HepG2 (cell line): Measurements from ENCODE around the gene TMEM38B. TPM values are rescaled to one million over a fixed set of nuclear protein-coding genes. Genes with fewer than 3 reads are reported as not detected.
A peak's percentile ranks its signal among the peaks of the same experiment; 100 is the strongest.
"Not testable (repeated sequence)": the region's sequence is repeated elsewhere in the genome, so short reads cannot be mapped to it uniquely, and the experiment has no call there.

Experiments used
- ATAC-seq: fragments of 200-7000 bp; cut with Tn5 transposase; 3 replicates; pipeline ENCODE4 v1.9.1; 2020; ENCODE audit warnings: mild to moderate bottlenecking, moderate library complexity
- BruUV-seq: library from RNA; stranded (reverse); fragments of 400-500 nt; replicated peaks from 2 replicates; lab custom pipeline; 2021; lab: Mats Ljungman, UMichigan
- CTCF ChIA-PET: fragments of 300-600 bp; formaldehyde crosslinking; extraction: SDS; loops from one replicate; lab custom pipeline; 2021; ENCODE audit warnings: low total read pairs, inconsistent platforms, low intra/inter-chr PET ratio; lab: Yijun Ruan, JAX
- POLR2A ChIA-PET: fragments of 350-600 bp; sonication (Branson Sonifier 250); formaldehyde crosslinking; loops from one replicate; lab custom pipeline; 2020; ENCODE audit warnings: antibody characterized with exemption, inconsistent platforms; lab: Yijun Ruan, JAX
- DNase-seq: peaks from one replicate; pipeline ENCODE4 v3.0.0-alpha.2; 2015; ENCODE audit warnings: low spot score
- FAIRE-seq: peaks from 3 replicates; lab custom pipeline; 2011; peaks lifted over from hg19 to GRCh38; lab: Jason Lieb, UNC
- H2AFZ ChIP-seq: one replicate; pipeline ENCODE4 v1.6.1; 2011; ENCODE audit warnings: low read length, inconsistent platforms
- H3K27ac ChIP-seq: fragments of 300-600 bp; 3 replicates; pipeline ENCODE4 v1.8.0; 2011; ENCODE audit warnings: mixed run types, mild to moderate bottlenecking, mixed read lengths, low read length, inconsistent platforms; ENCODE audit not compliant: insufficient read depth; ENCODE audit errors: extremely low read length
- H3K27me3 ChIP-seq, 2 experiments: fragments of 200-600 bp in 1 of 2; 2 replicates in 1 of 2; 3 replicates in 1 of 2; pipeline versions ENCODE4 v1.6.0 to v1.8.0; 2011; ENCODE audit warnings: low read length in 2 of 2, mild to moderate bottlenecking in 2 of 2, moderate library complexity in 2 of 2, inconsistent platforms in 1 of 2; ENCODE audit not compliant: insufficient read depth in 2 of 2, control insufficient read depth in 1 of 2
- H3K36me3 ChIP-seq, 2 experiments: fragments of 200-600 bp in 1 of 2; replicated peaks in 1 of 2; 2 replicates in 1 of 2; 3 replicates in 1 of 2; pipeline versions ENCODE4 v1.5.1 to v1.8.0; 2011; ENCODE audit warnings: low read length in 2 of 2, inconsistent platforms in 1 of 2; ENCODE audit not compliant: insufficient read depth in 2 of 2, control insufficient read depth in 1 of 2
- H3K4me1 ChIP-seq: 2 replicates; pipeline ENCODE4 v1.5.1; 2012; ENCODE audit warnings: low read length, inconsistent platforms; ENCODE audit not compliant: insufficient read depth
- H3K4me2 ChIP-seq: 2 replicates; pipeline ENCODE4 v1.6.0; 2011; ENCODE audit warnings: low read depth, low read length, inconsistent platforms
- H3K4me3 ChIP-seq, 3 experiments: fragments of 200-600 bp in 1 of 3; sonication (generic), shearing (Covaris generic) in 1 of 3; replicated peaks in 1 of 3; 2 replicates each; pipeline ENCODE4 v1.5.1; 2011 to 2016; ENCODE audit warnings: low read length in 3 of 3, inconsistent platforms in 2 of 3, low read depth in 2 of 3, mild to moderate bottlenecking in 2 of 3, control low read depth in 1 of 3, mixed read lengths in 1 of 3; ENCODE audit not compliant: insufficient read depth in 1 of 3
- H3K79me2 ChIP-seq: one replicate; pipeline ENCODE4 v1.6.1; 2011; ENCODE audit warnings: low read length, inconsistent platforms; ENCODE audit not compliant: insufficient read depth
- H3K9ac ChIP-seq: 2 replicates; pipeline ENCODE4 v1.6.0; 2011; ENCODE audit warnings: mild to moderate bottlenecking, low read depth, low read length, inconsistent platforms; ENCODE audit not compliant: insufficient read depth
- H3K9me3 ChIP-seq: 2 replicates; pipeline ENCODE4 v1.5.1; 2012; ENCODE audit warnings: mild to moderate bottlenecking, low read length
- H4K20me1 ChIP-seq: 2 replicates; pipeline ENCODE4 v1.6.0; 2011; ENCODE audit warnings: inconsistent platforms, mild to moderate bottlenecking, low read length, moderate library complexity; ENCODE audit not compliant: insufficient read depth
- HNF4A ChIP-seq: sonication (generic); formaldehyde crosslinking; IDR thresholded peaks from 2 replicates; pipeline ENCODE4 v1.4.0; 2020; ENCODE audit warnings: missing genetic modification reagents
- HNF4G ChIP-seq, 2 experiments: sonication (generic) in 1 of 2; formaldehyde crosslinking in 1 of 2; IDR thresholded peaks; 2 replicates each; pipeline versions ENCODE4 v1.4.0 to v1.6.1; 2011 to 2020; ENCODE audit warnings: borderline replicate concordance in 2 of 2, low read depth in 2 of 2, mild to moderate bottlenecking in 2 of 2, low read length in 1 of 2, missing genetic modification reagents in 1 of 2, moderate library complexity in 1 of 2
- ZSCAN30 ChIP-seq: sonication (generic); formaldehyde crosslinking; IDR thresholded peaks from 2 replicates; pipeline ENCODE4 v1.5.0; 2020; ENCODE audit warnings: mild to moderate bottlenecking, missing genetic modification reagents
- WGBS: methylation state at CpG from one replicate; pipeline ENCODE4 v1.1.6; 2017; ENCODE audit warnings: low lambda C conversion rate; 5-methylcytosine and 5-hydroxymethylcytosine counted together
- in situ Hi-C: cut with HindIII; loops from 2 replicates; pipeline ENCODE4 v1.10.0; 2017; ENCODE audit warnings: low pct_unique_long_range_greater_than_20kb; ENCODE audit not compliant: extremely low pct_ligation_motif_present
- intact Hi-C: fragments of 100-400 bp; cut with micrococcal nuclease; formaldehyde crosslinking; loops from one replicate; pipeline ENCODE4 v1.10.0; 2022; ENCODE audit not compliant: unreplicated experiment
- polyA plus RNA-seq, 8 experiments: library from polyadenylated mRNA; depleted of rRNA in 3 of 8; stranded (reverse) in 7 of 8; unstranded in 1 of 8; fragments of >200 nt; fragmentation: Illumina TruSeq in 4 of 8; extraction: Trizol in 4 of 8; gene quantifications; 2 replicates each; pipeline versions ENCODE4 v1.2.1 to v1.2.3, GENCODE V29; 2011 to 2016; ENCODE audit warnings: low read depth in 4 of 8, missing spikeins in 1 of 8, mixed read lengths in 1 of 8; ENCODE audit not compliant: insufficient read depth in 1 of 8
- total RNA-seq, 5 experiments: library from RNA; depleted of rRNA; stranded (reverse); fragments of >200 nt; fragmentation: Illumina TruSeq; extraction: Trizol; gene quantifications; 2 replicates each; pipeline ENCODE4 v1.2.3, GENCODE V29; 2016; ENCODE audit warnings: low read depth in 1 of 5
- TF ChIP-seq, protein P1 (sequence below): sonication (generic); formaldehyde crosslinking; IDR thresholded peaks from 2 replicates; pipeline ENCODE4 v1.4.0; 2020; ENCODE audit warnings: mild to moderate bottlenecking, missing genetic modification reagents
- TF ChIP-seq, protein P2 (sequence below): sonication (generic); formaldehyde crosslinking; IDR thresholded peaks from 2 replicates; pipeline ENCODE4 v1.4.0; 2020; ENCODE audit warnings: mild to moderate bottlenecking, missing genetic modification reagents

Gene TMEM38B
- total and polyA plus RNA-seq, 2 of the 13 experiments (the other 11 are each of a cell fraction or from before 2014, with no cell fraction given), result 13.4 to 32.4 TPM

DNA sequence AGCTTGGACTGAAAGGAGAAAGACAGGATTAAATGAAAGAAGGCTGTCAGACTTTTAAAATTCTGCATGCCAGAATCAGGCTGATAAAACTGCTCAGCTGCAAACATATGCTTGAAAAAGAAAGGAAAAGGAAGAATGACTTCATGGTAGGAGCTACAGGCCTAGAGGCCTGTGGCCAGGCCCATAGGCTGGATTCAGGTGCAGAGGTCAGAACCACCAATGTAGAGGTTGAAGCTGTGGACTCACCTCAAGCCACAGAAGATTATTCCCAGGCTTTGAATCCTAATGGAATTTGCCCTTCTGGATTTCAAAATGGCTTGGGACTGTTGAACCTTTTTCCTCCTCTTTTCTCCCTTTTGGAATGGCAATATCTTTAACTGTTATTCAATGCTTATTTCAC is 47.7 kb downstream of the TMEM38B start:
- Histone ChIP-seq H3K9ac (no peak overlapping the region), H3K4me1 (peaks cover 16% of the 10 kb centered on the region), H3K4me2 (no peak overlapping the region), H4K20me1 (no peaks in the 10 kb centered on the region), H3K36me3 (no peaks in the 10 kb centered on the region), H3K4me3 (no peak overlapping the region), H3K79me2 (no peaks in the 10 kb centered on the region)
- BruUV-seq, result no TSS peak
- peak; percentile 63 for FAIRE-seq
- intact Hi-C loops, result no loop called here
- peak; percentile 79 for ATAC-seq
- no peak for TF ChIP-seq ZSCAN30 (CRISPR knock-in tag)
- 0 out of 2 replicates have a peak, but pooled peaks have one; percentile 21 for TF ChIP-seq HNF4A (CRISPR knock-in tag)
- TF ChIP-seq, protein P1, sequence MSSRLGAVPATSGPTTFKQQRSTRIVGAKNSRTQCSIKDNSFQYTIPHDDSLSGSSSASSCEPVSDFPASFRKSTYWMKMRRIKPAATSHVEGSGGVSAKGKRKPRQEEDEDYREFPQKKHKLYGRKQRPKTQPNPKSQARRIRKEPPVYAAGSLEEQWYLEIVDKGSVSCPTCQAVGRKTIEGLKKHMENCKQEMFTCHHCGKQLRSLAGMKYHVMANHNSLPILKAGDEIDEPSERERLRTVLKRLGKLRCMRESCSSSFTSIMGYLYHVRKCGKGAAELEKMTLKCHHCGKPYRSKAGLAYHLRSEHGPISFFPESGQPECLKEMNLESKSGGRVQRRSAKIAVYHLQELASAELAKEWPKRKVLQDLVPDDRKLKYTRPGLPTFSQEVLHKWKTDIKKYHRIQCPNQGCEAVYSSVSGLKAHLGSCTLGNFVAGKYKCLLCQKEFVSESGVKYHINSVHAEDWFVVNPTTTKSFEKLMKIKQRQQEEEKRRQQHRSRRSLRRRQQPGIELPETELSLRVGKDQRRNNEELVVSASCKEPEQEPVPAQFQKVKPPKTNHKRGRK (CRISPR knock-in tag), result no peak
- 0 out of 2 replicates have a peak, but pooled peaks have one; percentile 20 for TF ChIP-seq HNF4G (IDR thresholded peaks at IDR 0.05; ENCODE audit: borderline replicate concordance, low read depth, low read length)
- TF ChIP-seq HNF4G (CRISPR knock-in tag; IDR thresholded peaks at IDR 0.05; ENCODE audit: borderline replicate concordance, low read depth), result no peak
- TF ChIP-seq, protein P2, sequence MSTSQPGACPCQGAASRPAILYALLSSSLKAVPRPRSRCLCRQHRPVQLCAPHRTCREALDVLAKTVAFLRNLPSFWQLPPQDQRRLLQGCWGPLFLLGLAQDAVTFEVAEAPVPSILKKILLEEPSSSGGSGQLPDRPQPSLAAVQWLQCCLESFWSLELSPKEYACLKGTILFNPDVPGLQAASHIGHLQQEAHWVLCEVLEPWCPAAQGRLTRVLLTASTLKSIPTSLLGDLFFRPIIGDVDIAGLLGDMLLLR (CRISPR knock-in tag), result no peak
- TF ChIP-seq, all 625 proteins: peak for 2
- Histone ChIP-seq H3K27ac (no peak overlapping the region), H3K9me3 (no peaks in the 10 kb centered on the region), H2AFZ (no peak overlapping the region), H3K27me3 (no peaks in the 10 kb centered on the region)
- no peak for DNase-seq
- CTCF ChIA-PET, result no interaction called here
- in situ Hi-C loops, result no loop called here
- POLR2A ChIA-PET, result no interaction called here

DNA sequence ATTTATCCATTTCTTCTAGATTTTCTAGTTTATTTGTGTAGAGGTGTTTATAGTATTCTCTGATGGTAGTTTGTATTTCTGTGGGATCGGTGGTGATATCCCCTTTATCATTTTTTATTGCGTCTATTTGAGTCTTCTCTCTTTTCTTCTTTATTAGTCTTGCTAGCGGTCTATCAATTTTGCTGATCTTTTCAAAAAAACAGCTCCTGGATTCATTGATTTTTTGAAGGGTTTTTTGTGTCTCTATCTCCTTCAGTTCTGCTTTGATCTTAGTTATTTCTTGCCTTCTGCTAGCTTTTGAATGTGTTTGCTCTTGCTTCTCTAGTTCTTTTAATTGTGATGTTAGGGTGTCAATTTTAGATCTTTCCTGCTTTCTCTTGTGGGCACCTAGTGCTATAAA is 53.0 kb downstream of the TMEM38B start:
- H4K20me1 ChIP-seq, DNase-seq, H3K36me3 ChIP-seq, H3K4me2 ChIP-seq, H3K4me1 ChIP-seq, H3K27me3 ChIP-seq, H3K9me3 ChIP-seq, H3K27ac ChIP-seq, FAIRE-seq, ATAC-seq, BruUV-seq, intact Hi-C loops, POLR2A ChIA-PET, in situ Hi-C loops, H2AFZ ChIP-seq, CTCF ChIA-PET, H3K4me3 ChIP-seq, H3K9ac ChIP-seq, H3K79me2 ChIP-seq: not testable (repeated sequence)
- 84% methylated on average over 3 of the region's 3 CpGs for WGBS
